ENCODE results near the gene CTIF. TPM values are rescaled to one million over a fixed set of nuclear protein-coding genes. Genes with fewer than 3 reads are reported as not detected.

The CTIF gene
- polyA plus RNA-seq, 3 donors: 11.7 to 74.2 (median 39.8) TPM

GRCh38 chr18:48530399-48531081 is 8.3 kb upstream of the CTIF start:
- 81 to 84% (median 82%) methylated on average over 3 of the region's 3 CpGs for WGBS, 3 donors
- no peak overlapping the region for H3K27ac ChIP-seq (ENCODE audit: low read depth, low read length)

DNA sequence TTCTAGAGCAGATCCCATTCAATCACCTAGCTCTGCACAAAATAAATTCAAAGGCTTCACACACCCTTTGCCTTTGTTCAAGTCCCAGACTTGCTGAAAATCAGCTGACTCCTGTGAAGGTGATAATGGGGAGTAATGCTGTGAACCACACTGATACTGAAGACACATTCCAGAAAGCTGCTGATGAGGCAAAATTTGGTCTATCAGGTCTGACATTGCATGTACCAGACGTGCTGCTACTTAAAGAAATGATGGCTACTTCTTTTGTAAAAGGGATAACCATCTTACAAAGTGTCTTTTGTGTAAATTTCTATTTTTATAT is 7.8 kb upstream of the CTIF start:
- H3K27ac ChIP-seq (ENCODE audit: low read depth, low read length): no peak overlapping the region
- WGBS, 3 donors: 74 to 92% (median 84%) methylated on average over 1 of the region's 1 CpG

DNA sequence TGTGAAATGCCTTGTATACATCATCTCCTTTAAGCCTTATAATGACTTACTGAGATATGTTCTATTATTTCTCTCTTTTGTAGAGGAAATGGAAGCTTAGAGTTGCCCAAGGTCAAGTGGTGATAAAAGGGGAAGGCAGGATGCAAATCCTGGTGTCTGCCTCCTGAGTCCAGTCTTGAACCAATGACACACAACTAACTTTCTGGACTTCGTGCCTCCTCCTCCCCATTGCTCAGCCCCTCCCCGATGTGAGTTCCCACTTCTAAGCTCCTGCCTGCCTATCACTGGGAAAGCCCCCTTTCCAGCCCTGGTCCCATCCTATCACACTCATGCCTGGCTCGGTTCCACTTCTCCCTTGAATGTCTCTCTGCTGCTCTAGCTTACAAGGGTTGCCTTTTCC is 6.9 kb upstream of the CTIF start:
- WGBS, 3 donors: 65 to 68% (median 65%) methylated on average over 3 of the region's 3 CpGs
- no peak overlapping the region for H3K27ac ChIP-seq (ENCODE audit: low read depth, low read length)

DNA sequence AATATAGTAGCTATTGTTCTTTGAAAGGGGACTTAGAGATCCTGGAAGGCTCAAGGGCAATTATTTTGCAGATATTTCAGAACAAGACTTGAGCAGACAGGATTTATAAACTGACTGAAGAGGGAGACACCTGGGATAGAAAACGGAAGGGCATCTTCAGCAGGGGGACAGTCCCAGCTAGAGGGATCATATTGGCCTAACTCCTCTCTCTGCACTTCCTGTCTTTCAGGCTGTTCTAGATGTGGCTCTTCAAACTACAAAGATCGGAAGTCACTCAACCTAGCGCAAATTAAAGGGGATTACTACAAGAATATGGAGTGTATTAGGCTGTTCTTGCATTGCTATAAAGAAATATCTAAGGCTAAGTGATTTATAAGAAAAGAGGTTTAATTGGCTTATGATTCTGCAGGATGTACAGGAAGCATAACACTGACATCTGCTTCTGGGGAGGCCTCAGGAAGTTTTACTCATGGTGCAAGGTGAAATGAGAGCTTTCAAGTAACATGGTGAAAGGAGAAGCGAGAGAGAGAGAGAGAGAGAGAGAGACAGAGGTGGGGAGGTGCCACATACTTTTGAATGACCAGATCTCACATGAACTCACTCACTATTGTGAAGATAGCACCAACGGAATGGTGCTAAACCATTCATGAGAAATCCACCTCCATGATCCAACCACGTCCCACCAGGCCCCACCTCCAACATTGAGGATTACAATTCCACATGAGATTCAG is 5.3 kb upstream of the CTIF start:
- H3K27ac ChIP-seq (ENCODE audit: low read depth, low read length): no peak overlapping the region
- 74 to 84% (median 76%) methylated on average over 6 of the region's 6 CpGs for whole genome bisulfite sequencing, 3 donors

GRCh38 chr18:48534364-48534763 is 4.5 kb upstream of the CTIF start:
- WGBS, 3 donors: 81 to 90% (median 82%) methylated on average over 3 of the region's 3 CpGs
- no peak overlapping the region for H3K27ac ChIP-seq (ENCODE audit: low read depth, low read length)

DNA sequence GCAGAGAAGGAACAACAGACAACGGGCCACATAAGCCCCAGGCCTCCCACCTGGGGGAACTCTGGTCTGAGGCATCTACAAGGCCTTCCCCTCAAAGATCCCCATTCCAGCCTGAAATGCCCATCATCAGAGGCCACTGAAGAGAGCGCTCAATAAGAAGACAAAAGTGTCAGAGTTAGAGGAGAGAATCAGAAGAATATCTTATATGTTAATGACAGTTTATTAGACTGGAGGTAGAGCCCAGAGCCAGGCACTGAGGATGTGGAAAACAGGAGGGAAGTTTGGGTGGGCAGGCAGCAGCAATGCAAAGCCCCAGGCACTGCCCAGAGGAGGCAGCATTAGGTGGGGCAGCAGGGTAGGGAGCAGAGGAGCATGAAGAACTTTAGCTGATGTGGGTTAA is 2.9 kb upstream of the CTIF start:
- 80 to 90% (median 90%) methylated on average over 2 of the region's 2 CpGs for WGBS, 3 donors
- H3K27ac ChIP-seq (ENCODE audit: low read depth, low read length): no peak overlapping the region

GRCh38 chr18:48536516-48536915 is 2.3 kb upstream of the CTIF start:
- H3K27ac ChIP-seq (ENCODE audit: low read depth, low read length): no peak overlapping the region
- 72 to 91% (median 86%) methylated on average over 6 of the region's 6 CpGs for WGBS, 3 donors

GRCh38 chr18:48539406-48540250 is 797 bp downstream of the CTIF start:
- H3K27ac ChIP-seq (ENCODE audit: low read depth, low read length): peak overlapping the region; percentile 23
- WGBS, 3 donors: 0% methylated on average over 60 to 70 of the region's 70 CpGs

DNA sequence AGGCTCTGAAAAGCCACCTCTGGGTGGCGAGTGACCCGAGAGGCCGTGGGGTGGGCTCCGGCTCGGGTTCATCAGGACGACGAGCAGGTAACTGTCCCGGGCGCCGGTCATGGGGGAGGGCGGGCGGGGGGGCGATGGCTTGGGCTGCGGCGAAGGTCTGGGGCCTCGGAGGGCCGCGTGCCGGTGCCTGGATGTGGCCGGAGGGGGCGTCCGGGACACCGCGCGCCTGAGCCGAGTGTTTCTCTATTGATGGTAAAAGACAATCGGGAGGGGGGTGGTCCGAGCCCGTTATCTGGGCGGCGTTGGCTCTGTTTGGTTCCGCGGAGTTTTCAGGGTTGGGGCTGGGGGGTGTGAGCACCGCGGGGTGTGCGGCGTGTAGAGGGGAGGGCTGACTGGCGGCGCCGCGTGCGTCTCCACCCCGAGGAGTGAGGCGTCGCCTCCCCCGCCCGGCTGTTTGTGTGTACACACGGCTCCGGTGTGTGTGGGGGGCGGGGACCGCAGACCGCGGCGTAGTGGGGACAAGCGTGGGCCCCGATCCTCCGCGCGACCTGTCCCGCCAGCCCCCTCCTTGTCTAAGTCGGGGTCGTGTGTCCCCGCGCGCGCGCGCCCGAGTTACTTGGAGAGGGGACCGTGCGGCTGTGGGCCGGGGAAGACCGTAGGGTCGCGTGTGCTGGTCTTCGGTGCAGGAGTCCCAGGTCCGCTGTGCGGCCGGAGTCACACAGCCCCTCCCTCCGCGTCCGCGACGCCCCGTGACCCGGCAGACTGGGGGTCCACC is 1.6 kb downstream of the CTIF start:
- WGBS, 3 donors: 0 to 1% (median 1%) methylated on average over 76 to 86 of the region's 86 CpGs

DNA sequence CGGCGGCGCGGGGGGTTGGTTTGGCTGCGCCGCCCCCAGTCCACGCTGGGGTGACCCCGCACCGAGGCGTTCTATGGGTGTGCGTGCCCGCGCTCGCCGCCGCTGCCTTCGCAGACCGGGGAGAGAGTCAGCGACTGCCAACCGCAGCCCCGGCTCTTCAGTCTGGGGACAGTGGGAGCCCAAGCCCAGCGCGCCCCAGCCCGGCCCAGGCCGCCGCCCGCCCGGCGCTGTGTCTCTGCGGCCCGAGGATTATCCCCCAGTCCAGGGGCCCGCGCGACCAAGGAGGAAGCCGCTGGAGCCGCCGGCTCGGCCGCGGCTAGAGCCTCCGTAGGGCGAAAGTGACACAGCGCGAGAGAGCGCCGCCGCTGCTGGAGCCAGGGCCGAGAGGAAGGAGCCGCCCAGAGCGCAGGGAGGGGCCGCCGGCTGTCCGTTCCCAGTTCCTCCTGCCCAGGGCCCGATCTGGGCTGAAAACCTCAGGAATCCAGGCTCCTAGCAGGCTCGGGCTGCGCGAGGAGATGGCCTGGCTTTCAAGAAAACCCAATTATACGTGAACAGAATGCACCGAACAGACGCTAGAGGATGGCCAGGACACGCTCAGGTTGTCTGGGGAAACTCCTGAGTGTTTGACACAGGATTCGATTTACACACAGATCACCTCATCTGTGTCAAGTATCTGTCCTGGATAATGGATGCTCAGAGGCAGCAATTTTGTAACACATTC is 2.4 kb downstream of the CTIF start:
- H3K27ac ChIP-seq (ENCODE audit: low read depth, low read length): peak overlapping the region; percentile 36
- 1 to 3% (median 2%) methylated on average over 56 to 62 of the region's 62 CpGs for WGBS, 3 donors

More for the DNA sequence above, 1.6 kb downstream of the CTIF start:
- H3K27ac ChIP-seq (ENCODE audit: low read depth, low read length): peak overlapping the region; percentile 36

- WGBS, 3 donors: 88 to 96% (median 93%) methylated on average over 4 of the region's 4 CpGs
- H3K27ac ChIP-seq (ENCODE audit: low read depth, low read length): no peak overlapping the region
Measured at GRCh38 chr18:48541747-48542400, 3.0 kb downstream of the CTIF start.

DNA sequence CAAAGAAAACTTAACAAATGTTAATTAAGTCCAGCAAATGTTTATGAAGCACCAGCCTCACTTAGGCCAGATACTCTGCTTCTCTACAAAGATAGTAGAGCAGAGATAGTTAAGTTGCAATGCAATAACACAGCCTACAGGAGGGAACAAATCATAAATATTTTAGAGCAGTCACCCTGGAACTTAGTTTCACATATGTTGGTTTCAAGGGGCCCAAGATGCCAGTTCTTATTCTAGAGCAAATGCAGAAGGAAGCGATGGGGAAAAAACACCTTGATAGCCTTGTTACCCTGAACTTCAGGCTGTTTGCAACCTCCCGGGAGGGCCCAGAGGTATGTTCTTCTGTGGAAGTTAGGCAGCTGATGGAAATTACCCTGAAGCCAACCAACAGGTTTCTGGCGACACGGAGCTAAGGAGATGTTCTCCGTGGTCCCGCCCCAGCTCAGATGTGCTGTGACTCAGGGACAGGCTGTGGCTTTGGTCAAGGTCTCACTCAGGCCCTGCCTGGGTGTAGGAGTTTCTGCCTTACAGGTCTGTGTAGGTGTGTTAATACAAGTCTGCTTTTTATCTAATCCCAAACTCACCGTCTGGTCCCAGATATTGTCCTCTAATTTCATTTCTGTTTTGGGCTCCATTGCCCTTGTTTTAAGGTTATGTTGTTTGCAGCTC is 3.8 kb downstream of the CTIF start:
- WGBS, 3 donors: 52 to 95% (median 95%) methylated on average over 7 of the region's 7 CpGs
- H3K27ac ChIP-seq (ENCODE audit: low read depth, low read length): no peak overlapping the region

GRCh38 chr18:48543228-48543627 is 4.4 kb downstream of the CTIF start:
- H3K27ac ChIP-seq (ENCODE audit: low read depth, low read length): no peak overlapping the region
- 38 to 77% (median 72%) methylated on average over 8 of the region's 8 CpGs for WGBS, 3 donors

DNA sequence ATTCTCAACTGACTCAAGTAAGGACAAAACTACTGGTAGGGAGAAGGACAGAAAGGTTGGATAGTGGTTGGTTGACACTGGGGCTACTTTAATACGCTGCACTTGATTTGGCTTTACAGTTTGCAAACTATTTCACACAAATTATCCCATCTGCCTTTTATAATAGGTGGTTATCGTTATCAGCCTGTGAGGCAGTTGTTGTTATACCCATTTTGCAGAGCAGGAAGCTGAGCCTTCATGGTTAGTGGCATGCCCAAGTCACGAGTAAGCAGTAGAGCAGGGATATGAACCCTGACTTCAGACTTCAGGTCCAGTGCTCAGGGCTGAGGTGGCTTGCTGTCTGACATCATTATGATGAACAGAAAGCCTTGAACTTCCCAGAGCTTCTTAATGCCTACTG is 5.3 kb downstream of the CTIF start:
- no peak overlapping the region for H3K27ac ChIP-seq (ENCODE audit: low read depth, low read length)

DNA sequence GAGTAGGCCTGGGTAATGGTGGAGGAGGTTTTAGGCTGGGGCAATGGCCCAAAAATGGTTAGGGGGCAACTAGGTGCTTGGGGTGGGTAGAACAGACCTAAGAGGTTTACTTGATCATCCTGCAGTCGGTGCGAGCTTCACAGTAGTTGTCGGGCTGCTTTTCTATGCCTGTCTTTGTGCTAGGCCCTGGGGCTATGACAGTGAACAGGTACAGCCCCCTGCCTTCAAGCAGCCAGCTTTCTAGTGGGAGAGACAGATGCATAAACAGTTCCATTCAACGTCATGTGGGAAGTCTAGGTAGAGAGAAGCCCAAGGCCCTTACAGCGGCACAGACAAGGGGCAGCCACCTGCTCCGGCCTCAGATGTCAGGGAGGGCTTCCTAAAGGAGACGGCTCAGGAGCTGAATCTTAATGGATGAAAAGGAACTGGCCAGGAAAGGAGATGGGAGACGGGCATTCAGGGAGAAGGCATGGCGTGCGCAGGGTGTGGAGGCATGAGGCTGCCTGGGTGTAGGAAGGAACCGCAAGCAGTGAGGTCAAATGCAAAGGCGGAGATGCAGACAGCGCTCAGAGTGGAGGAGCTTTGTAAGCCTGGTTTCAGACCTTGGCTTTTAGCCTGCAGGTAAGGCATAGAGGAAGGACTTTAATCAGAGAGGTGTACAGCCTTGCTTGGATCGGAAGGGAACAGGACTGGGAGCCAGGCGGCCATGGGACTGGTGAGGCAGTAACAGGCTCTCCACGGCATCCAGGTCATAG is 6.0 kb downstream of the CTIF start:
- 94 to 97% (median 97%) methylated on average over 16 of the region's 16 CpGs for WGBS, 3 donors
- H3K27ac ChIP-seq (ENCODE audit: low read depth, low read length): no peak overlapping the region

More for the DNA sequence above, 5.3 kb downstream of the CTIF start:
- WGBS, 3 donors: 96 to 99% (median 97%) methylated on average over 3 of the region's 3 CpGs

- WGBS, 3 donors: 23 to 63% (median 27%) methylated on average over 12 of the region's 12 CpGs
Measured at GRCh38 chr18:48545757-48546321, 7.0 kb downstream of the CTIF start.

More at GRCh38 chr18:48545757-48546321, 7.0 kb downstream of the CTIF start:
- H3K27ac ChIP-seq (ENCODE audit: low read depth, low read length): no peak overlapping the region

Data from adipose tissue (tissue), 3 donors.